K562 (cell line): ENCODE measurements around the gene AIDA. TPM values are rescaled to one million over a fixed set of nuclear protein-coding genes. Genes with fewer than 3 reads are reported as not detected.

Experiments used
- CXXC5 ChIP-seq: fragments of 250-450 bp; sonication (Bioruptor Pico); IDR thresholded peaks from 2 replicates; pipeline ENCODE4 v1.8.0; 2022; ENCODE audit warnings: inconsistent platforms, mild to moderate bottlenecking, moderate library complexity
- HCFC1 ChIP-seq: IDR thresholded peaks from 2 replicates; pipeline ENCODE4 v1.6.1; 2012; ENCODE audit warnings: low read depth, low read length, improper control_type of control experiment
- HNRNPH1 ChIP-seq: fragments of 200-400 bp; formaldehyde crosslinking; optimal IDR thresholded peaks from 2 replicates; pipeline ENCODE3; 2017; ENCODE audit warnings: low read depth, mild to moderate bottlenecking, low read length, moderate library complexity
- HNRNPUL1 ChIP-seq: fragments of 200-400 bp; formaldehyde crosslinking; IDR thresholded peaks from 2 replicates; pipeline ENCODE4 v1.6.1; 2017; ENCODE audit warnings: low read length
- LEF1 ChIP-seq: fragments of 450-650 bp; IDR thresholded peaks from 2 replicates; pipeline ENCODE4 v1.6.1; 2016; ENCODE audit warnings: mild to moderate bottlenecking
- MTA1 ChIP-seq: fragments of 450-650 bp; IDR thresholded peaks from 2 replicates; pipeline ENCODE4 v1.6.1; 2017; ENCODE audit warnings: borderline replicate concordance
- RUNX1 ChIP-seq: sonication (generic); IDR thresholded peaks from 2 replicates; pipeline ENCODE4 v1.6.1; 2016; ENCODE audit warnings: antibody characterized with exemption, low read depth
- SAFB2 ChIP-seq: fragments of 200-400 bp; formaldehyde crosslinking; IDR thresholded peaks from 2 replicates; pipeline ENCODE4 v1.6.1; 2018; ENCODE audit warnings: borderline replicate concordance, low read length, low read depth, moderate library complexity; ENCODE audit not compliant: severe bottlenecking
- SIRT6 ChIP-seq: IDR thresholded peaks from one replicate; pipeline ENCODE4 v1.6.1; 2012; ENCODE audit warnings: low read depth, mild to moderate bottlenecking, control low read depth, inconsistent platforms, low read length, moderate library complexity
- ZNF785 ChIP-seq: fragments of 250-450 bp; sonication (Bioruptor Pico); IDR thresholded peaks from 2 replicates; pipeline ENCODE4 v1.4.0; 2020; ENCODE audit warnings: mild to moderate bottlenecking
- polyA plus RNA-seq, 8 experiments: library from polyadenylated mRNA; depleted of rRNA in 4 of 8; stranded (reverse) in 5 of 8; unstranded in 3 of 8; fragments of >200 nt; fragmentation: Nextera tagmentation in 2 of 8; fragmentation: Illumina TruSeq in 1 of 8; extraction: Ambion mirVana in 2 of 8; extraction: Trizol in 1 of 8; gene quantifications; 2 replicates each; pipeline versions ENCODE4 v1.2.1 to v1.2.3, GENCODE V29; 2011 to 2014; ENCODE audit warnings: inconsistent platforms in 1 of 8, missing spikeins in 1 of 8
- total RNA-seq, 7 experiments: library from RNA; depleted of rRNA in 6 of 7; stranded (reverse); fragments of >200 nt in 6 of 7; fragmentation: Illumina TruSeq in 2 of 7; extraction: Trizol in 2 of 7; gene quantifications; 2 replicates each; pipeline versions ENCODE4 v1.2.1 to v1.2.3, GENCODE V29; 2011 to 2021; ENCODE audit warnings: low replicate concordance in 1 of 7
- TF ChIP-seq, protein P1 (sequence below), 2 experiments: fragments of 450-650 bp; formaldehyde crosslinking in 1 of 2; IDR thresholded peaks; 2 replicates each; pipeline versions ENCODE4 v1.4.0 to v1.6.1; 2014 to 2020; ENCODE audit warnings: mild to moderate bottlenecking in 2 of 2, borderline replicate concordance in 1 of 2, low read depth in 1 of 2
- TF ChIP-seq, protein P2 (sequence below): sonication (generic); formaldehyde crosslinking; IDR thresholded peaks from 2 replicates; pipeline ENCODE4 v1.8.0; 2023; ENCODE audit warnings: mild to moderate bottlenecking, missing genetic modification reagents
- TF ChIP-seq, protein P3 (sequence below): IDR thresholded peaks from 2 replicates; pipeline ENCODE4 v1.6.1; 2011; ENCODE audit not compliant: insufficient read length; ENCODE audit errors: extremely low read depth
- TF ChIP-seq, protein P4 (sequence below): sonication (generic); formaldehyde crosslinking; IDR thresholded peaks from 2 replicates; pipeline ENCODE4 v1.5.0; 2020; ENCODE audit warnings: missing genetic modification reagents

Gene AIDA
- total and polyA plus RNA-seq, 9 of the 15 experiments (the other 6 are each of a cell fraction or from before 2014, with no cell fraction given) = 18.2 to 77.9 (median 24.9) TPM

DNA sequence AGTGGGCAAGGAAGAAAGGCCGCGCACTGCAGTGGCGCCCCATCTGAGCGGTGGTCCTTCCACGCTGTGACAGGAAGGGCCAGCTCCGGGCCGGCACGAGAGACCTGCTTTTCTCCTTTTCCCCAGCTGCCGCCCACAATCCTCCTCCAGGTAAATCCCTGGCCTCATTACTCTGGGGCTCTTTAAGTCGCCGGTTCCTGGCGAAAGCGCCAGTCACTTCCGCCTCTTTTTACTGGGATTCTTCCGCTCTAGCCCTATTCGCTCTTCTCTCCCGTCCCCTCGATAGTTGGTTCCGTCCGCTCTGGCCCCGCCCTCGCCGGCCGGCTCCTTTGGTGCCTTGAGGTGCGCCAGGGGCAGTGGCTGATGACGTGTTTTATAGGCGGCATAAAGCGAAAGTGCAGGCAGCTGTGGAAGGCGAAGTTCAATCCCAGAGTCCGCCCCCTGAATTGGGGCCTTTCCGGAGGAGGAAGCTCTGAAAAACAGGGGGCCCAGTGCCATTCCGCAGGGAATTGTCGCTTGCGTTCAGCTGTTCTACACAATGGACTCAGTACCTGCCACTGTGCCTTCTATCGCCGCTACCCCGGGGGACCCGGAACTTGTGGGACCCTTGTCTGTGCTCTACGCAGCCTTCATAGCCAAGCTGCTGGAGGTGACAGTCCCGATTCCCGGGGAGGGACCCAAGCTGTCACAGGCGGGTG is 68.2 kb downstream of the AIDA start (continued):
- TF ChIP-seq, protein P1, sequence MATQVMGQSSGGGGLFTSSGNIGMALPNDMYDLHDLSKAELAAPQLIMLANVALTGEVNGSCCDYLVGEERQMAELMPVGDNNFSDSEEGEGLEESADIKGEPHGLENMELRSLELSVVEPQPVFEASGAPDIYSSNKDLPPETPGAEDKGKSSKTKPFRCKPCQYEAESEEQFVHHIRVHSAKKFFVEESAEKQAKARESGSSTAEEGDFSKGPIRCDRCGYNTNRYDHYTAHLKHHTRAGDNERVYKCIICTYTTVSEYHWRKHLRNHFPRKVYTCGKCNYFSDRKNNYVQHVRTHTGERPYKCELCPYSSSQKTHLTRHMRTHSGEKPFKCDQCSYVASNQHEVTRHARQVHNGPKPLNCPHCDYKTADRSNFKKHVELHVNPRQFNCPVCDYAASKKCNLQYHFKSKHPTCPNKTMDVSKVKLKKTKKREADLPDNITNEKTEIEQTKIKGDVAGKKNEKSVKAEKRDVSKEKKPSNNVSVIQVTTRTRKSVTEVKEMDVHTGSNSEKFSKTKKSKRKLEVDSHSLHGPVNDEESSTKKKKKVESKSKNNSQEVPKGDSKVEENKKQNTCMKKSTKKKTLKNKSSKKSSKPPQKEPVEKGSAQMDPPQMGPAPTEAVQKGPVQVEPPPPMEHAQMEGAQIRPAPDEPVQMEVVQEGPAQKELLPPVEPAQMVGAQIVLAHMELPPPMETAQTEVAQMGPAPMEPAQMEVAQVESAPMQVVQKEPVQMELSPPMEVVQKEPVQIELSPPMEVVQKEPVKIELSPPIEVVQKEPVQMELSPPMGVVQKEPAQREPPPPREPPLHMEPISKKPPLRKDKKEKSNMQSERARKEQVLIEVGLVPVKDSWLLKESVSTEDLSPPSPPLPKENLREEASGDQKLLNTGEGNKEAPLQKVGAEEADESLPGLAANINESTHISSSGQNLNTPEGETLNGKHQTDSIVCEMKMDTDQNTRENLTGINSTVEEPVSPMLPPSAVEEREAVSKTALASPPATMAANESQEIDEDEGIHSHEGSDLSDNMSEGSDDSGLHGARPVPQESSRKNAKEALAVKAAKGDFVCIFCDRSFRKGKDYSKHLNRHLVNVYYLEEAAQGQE (IDR thresholded peaks at IDR 0.05; ENCODE audit: borderline replicate concordance) = no peak
- TF ChIP-seq, protein P1 (CRISPR knock-in tag; IDR thresholded peaks at IDR 0.05; ENCODE audit: low read depth) = peak; percentile 62; the same call in 1 of the 2 replicates
- TF ChIP-seq RUNX1 = peak; percentile 70; the same call in 1 of the 2 replicates
- TF ChIP-seq, protein P2, sequence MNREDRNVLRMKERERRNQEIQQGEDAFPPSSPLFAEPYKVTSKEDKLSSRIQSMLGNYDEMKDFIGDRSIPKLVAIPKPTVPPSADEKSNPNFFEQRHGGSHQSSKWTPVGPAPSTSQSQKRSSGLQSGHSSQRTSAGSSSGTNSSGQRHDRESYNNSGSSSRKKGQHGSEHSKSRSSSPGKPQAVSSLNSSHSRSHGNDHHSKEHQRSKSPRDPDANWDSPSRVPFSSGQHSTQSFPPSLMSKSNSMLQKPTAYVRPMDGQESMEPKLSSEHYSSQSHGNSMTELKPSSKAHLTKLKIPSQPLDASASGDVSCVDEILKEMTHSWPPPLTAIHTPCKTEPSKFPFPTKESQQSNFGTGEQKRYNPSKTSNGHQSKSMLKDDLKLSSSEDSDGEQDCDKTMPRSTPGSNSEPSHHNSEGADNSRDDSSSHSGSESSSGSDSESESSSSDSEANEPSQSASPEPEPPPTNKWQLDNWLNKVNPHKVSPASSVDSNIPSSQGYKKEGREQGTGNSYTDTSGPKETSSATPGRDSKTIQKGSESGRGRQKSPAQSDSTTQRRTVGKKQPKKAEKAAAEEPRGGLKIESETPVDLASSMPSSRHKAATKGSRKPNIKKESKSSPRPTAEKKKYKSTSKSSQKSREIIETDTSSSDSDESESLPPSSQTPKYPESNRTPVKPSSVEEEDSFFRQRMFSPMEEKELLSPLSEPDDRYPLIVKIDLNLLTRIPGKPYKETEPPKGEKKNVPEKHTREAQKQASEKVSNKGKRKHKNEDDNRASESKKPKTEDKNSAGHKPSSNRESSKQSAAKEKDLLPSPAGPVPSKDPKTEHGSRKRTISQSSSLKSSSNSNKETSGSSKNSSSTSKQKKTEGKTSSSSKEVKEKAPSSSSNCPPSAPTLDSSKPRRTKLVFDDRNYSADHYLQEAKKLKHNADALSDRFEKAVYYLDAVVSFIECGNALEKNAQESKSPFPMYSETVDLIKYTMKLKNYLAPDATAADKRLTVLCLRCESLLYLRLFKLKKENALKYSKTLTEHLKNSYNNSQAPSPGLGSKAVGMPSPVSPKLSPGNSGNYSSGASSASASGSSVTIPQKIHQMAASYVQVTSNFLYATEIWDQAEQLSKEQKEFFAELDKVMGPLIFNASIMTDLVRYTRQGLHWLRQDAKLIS (CRISPR knock-in tag) = peak; percentile 63; the same call in 1 of the 2 replicates
- peak; percentile 74; the same call in 1 of the 2 replicates for TF ChIP-seq CXXC5 (CRISPR knock-in tag)
- peak; percentile 86 for TF ChIP-seq HCFC1
- TF ChIP-seq MTA1 = peak; percentile 99
- no peak for TF ChIP-seq HNRNPH1
- TF ChIP-seq, protein P3, sequence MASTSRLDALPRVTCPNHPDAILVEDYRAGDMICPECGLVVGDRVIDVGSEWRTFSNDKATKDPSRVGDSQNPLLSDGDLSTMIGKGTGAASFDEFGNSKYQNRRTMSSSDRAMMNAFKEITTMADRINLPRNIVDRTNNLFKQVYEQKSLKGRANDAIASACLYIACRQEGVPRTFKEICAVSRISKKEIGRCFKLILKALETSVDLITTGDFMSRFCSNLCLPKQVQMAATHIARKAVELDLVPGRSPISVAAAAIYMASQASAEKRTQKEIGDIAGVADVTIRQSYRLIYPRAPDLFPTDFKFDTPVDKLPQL = peak; percentile 42
- no peak for TF ChIP-seq HNRNPUL1
- TF ChIP-seq, protein P4, sequence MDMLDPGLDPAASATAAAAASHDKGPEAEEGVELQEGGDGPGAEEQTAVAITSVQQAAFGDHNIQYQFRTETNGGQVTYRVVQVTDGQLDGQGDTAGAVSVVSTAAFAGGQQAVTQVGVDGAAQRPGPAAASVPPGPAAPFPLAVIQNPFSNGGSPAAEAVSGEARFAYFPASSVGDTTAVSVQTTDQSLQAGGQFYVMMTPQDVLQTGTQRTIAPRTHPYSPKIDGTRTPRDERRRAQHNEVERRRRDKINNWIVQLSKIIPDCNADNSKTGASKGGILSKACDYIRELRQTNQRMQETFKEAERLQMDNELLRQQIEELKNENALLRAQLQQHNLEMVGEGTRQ (CRISPR knock-in tag) = no peak
- no peak for TF ChIP-seq ZNF785 (CRISPR knock-in tag)
- 0 out of 2 replicates have a peak, but pooled peaks have one; percentile 26 for TF ChIP-seq LEF1
- no peak for TF ChIP-seq SIRT6
- no peak for TF ChIP-seq SAFB2
